DOHH2 (cell line): Measurements from ENCODE around the gene NUPR1.

Experiments
- EZH2phosphoT487 ChIP-seq: fragments of 200-600 bp; sonication (generic); IDR thresholded peaks from 2 replicates; pipeline ENCODE4 v1.6.1; 2017; ENCODE audit warnings: borderline replicate concordance, mild to moderate bottlenecking, antibody characterized with exemption, low read length, moderate library complexity, mixed read lengths
- TF ChIP-seq, protein P1 (sequence below): fragments of 200-600 bp; sonication (generic); IDR thresholded peaks from one replicate; pipeline ENCODE4 v1.5.1; 2014; ENCODE audit warnings: antibody characterized with exemption, mild to moderate bottlenecking, low read depth, low read length; ENCODE audit not compliant: poor library complexity, severe bottlenecking

DNA sequence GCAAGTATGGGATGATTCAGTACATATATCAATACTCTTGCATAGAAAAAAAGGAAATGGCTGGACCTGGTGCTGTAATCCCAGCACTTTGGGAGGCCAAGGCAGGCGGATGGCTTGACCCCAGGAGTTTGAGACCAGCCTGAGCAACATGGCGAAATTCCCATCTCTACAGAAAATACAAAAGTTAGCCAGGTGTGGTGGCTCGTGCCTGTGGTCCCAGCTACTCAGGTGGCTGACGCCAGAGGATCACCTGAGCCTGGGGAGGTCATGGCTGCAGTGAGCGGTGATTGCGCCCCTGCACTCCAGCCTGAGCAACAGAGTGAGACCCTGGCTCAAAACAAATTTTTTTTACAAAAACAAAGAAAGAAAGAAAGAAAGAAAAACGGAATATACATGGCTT is 7.9 kb upstream of the NUPR1 start:
- TF ChIP-seq, protein P1, sequence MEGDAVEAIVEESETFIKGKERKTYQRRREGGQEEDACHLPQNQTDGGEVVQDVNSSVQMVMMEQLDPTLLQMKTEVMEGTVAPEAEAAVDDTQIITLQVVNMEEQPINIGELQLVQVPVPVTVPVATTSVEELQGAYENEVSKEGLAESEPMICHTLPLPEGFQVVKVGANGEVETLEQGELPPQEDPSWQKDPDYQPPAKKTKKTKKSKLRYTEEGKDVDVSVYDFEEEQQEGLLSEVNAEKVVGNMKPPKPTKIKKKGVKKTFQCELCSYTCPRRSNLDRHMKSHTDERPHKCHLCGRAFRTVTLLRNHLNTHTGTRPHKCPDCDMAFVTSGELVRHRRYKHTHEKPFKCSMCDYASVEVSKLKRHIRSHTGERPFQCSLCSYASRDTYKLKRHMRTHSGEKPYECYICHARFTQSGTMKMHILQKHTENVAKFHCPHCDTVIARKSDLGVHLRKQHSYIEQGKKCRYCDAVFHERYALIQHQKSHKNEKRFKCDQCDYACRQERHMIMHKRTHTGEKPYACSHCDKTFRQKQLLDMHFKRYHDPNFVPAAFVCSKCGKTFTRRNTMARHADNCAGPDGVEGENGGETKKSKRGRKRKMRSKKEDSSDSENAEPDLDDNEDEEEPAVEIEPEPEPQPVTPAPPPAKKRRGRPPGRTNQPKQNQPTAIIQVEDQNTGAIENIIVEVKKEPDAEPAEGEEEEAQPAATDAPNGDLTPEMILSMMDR: no peak
- TF ChIP-seq EZH2phosphoT487: no peak
